IPS-15b (cell line): ENCODE data around the gene EPHA7.

Source experiments
- H3K27me3 ChIP-seq: one replicate; pipeline ENCODE4 v1.6.1; 2013; ENCODE audit warnings: low read length; ENCODE audit not compliant: control insufficient read depth, insufficient read depth
- H3K36me3 ChIP-seq: one replicate; pipeline ENCODE4 v1.6.1; 2013; ENCODE audit warnings: low read length; ENCODE audit not compliant: control insufficient read depth, insufficient read depth
- H3K4me1 ChIP-seq: one replicate; pipeline ENCODE4 v1.6.1; 2013; ENCODE audit warnings: mild to moderate bottlenecking, low read length; ENCODE audit not compliant: control insufficient read depth, insufficient read depth
- H3K4me3 ChIP-seq: one replicate; pipeline ENCODE4 v1.5.1; 2013; ENCODE audit warnings: low read depth, low read length
- H3K9ac ChIP-seq: one replicate; pipeline ENCODE4 v1.6.1; 2013; ENCODE audit warnings: low read depth, mild to moderate bottlenecking, low read length
- H3K9me3 ChIP-seq: one replicate; pipeline ENCODE4 v1.6.1; 2013; ENCODE audit warnings: mild to moderate bottlenecking, low read length; ENCODE audit not compliant: control insufficient read depth, insufficient read depth

Gene EPHA7

GRCh38 chr6:93272896-93273295, 146.5 kb downstream of the EPHA7 start:
- Histone ChIP-seq H3K27me3 (no peaks in the 10 kb centered on the region), H3K4me3 (no peak overlapping the region), H3K36me3 (no peaks in the 10 kb centered on the region), H3K9ac (no peak overlapping the region), H3K4me1 (peaks cover 3% of the 10 kb centered on the region), H3K9me3 (no peaks in the 10 kb centered on the region)

- no peaks in the 10 kb centered on the region for H3K9me3 ChIP-seq
- H3K27me3 ChIP-seq = no peaks in the 10 kb centered on the region
- no peaks in the 10 kb centered on the region for H3K36me3 ChIP-seq
- no peak overlapping the region for H3K4me3 ChIP-seq
- H3K4me1 ChIP-seq = peaks cover 3% of the 10 kb centered on the region
- no peak overlapping the region for H3K9ac ChIP-seq
These were observed 147.1 kb downstream of the EPHA7 start for GRCh38 chr6:93272211-93272610.

GRCh38 chr6:93266116-93266817, 153.1 kb downstream of the EPHA7 start:
- H3K4me1 ChIP-seq = no peaks in the 10 kb centered on the region
- H3K36me3 ChIP-seq = no peaks in the 10 kb centered on the region
- H3K4me3 ChIP-seq = no peak overlapping the region
- H3K9ac ChIP-seq = no peak overlapping the region
- H3K27me3 ChIP-seq = no peaks in the 10 kb centered on the region
- H3K9me3 ChIP-seq = no peaks in the 10 kb centered on the region

- no peaks in the 10 kb centered on the region for H3K36me3 ChIP-seq
- H3K4me1 ChIP-seq = no peaks in the 10 kb centered on the region
- H3K27me3 ChIP-seq = no peaks in the 10 kb centered on the region
- no peak overlapping the region for H3K9ac ChIP-seq
- no peak overlapping the region for H3K4me3 ChIP-seq
- no peaks in the 10 kb centered on the region for H3K9me3 ChIP-seq
These were observed 158.5 kb downstream of the EPHA7 start for GRCh38 chr6:93260881-93261280.

GRCh38 chr6:93259332-93259731, 160.0 kb downstream of the EPHA7 start:
- Histone ChIP-seq H3K36me3 (no peaks in the 10 kb centered on the region), H3K4me1 (no peaks in the 10 kb centered on the region), H3K4me3 (no peak overlapping the region)

GRCh38 chr6:93252930-93253329, 166.4 kb downstream of the EPHA7 start:
- Histone ChIP-seq H3K4me3 (no peak overlapping the region), H3K4me1 (no peaks in the 10 kb centered on the region), H3K36me3 (no peaks in the 10 kb centered on the region), H3K9me3 (no peaks in the 10 kb centered on the region), H3K9ac (no peak overlapping the region), H3K27me3 (no peaks in the 10 kb centered on the region)

More at GRCh38 chr6:93259332-93259731, 160.0 kb downstream of the EPHA7 start:
- Histone ChIP-seq H3K27me3 (no peaks in the 10 kb centered on the region), H3K9ac (no peak overlapping the region), H3K9me3 (no peaks in the 10 kb centered on the region)

- H3K4me3 ChIP-seq = no peak overlapping the region
- no peaks in the 10 kb centered on the region for H3K4me1 ChIP-seq
- H3K9ac ChIP-seq = no peak overlapping the region
- H3K9me3 ChIP-seq = no peaks in the 10 kb centered on the region
- H3K27me3 ChIP-seq = no peaks in the 10 kb centered on the region
- H3K36me3 ChIP-seq = no peaks in the 10 kb centered on the region
These were observed 170.7 kb downstream of the EPHA7 start for GRCh38 chr6:93248631-93249030.

- Histone ChIP-seq H3K4me1 (peaks cover 2% of the 10 kb centered on the region), H3K9me3 (no peaks in the 10 kb centered on the region), H3K36me3 (no peaks in the 10 kb centered on the region), H3K4me3 (no peak overlapping the region), H3K9ac (no peak overlapping the region), H3K27me3 (no peaks in the 10 kb centered on the region)
These were observed 176.1 kb downstream of the EPHA7 start for GRCh38 chr6:93243231-93243778.

- Histone ChIP-seq H3K4me3 (no peak overlapping the region), H3K4me1 (peaks cover 2% of the 10 kb centered on the region), H3K27me3 (no peaks in the 10 kb centered on the region), H3K9me3 (no peaks in the 10 kb centered on the region), H3K36me3 (no peaks in the 10 kb centered on the region), H3K9ac (no peak overlapping the region)
These were observed 177.3 kb downstream of the EPHA7 start for GRCh38 chr6:93242049-93242448.

GRCh38 chr6:93238632-93239031, 180.7 kb downstream of the EPHA7 start:
- Histone ChIP-seq H3K4me3 (no peak overlapping the region), H3K36me3 (no peaks in the 10 kb centered on the region), H3K4me1 (peaks cover 2% of the 10 kb centered on the region), H3K9ac (no peak overlapping the region), H3K27me3 (no peaks in the 10 kb centered on the region), H3K9me3 (no peaks in the 10 kb centered on the region)

- Histone ChIP-seq H3K4me3 (no peak overlapping the region), H3K27me3 (no peaks in the 10 kb centered on the region), H3K9me3 (no peaks in the 10 kb centered on the region), H3K36me3 (no peaks in the 10 kb centered on the region), H3K4me1 (peaks cover 7% of the 10 kb centered on the region), H3K9ac (no peak overlapping the region)
These were observed 183.6 kb downstream of the EPHA7 start for GRCh38 chr6:93235775-93236174.

- Histone ChIP-seq H3K27me3 (no peaks in the 10 kb centered on the region), H3K36me3 (no peaks in the 10 kb centered on the region), H3K4me3 (no peak overlapping the region), H3K9ac (no peak overlapping the region), H3K9me3 (no peaks in the 10 kb centered on the region), H3K4me1 (peaks cover 7% of the 10 kb centered on the region)
These were observed 192.5 kb downstream of the EPHA7 start for GRCh38 chr6:93226822-93227221.
